Tibial artery (tissue), 4 donors: ENCODE results near the gene UNC5CL.

ENCODE experiments used
- DNase-seq, 2 donors: peaks; one replicate each; pipeline ENCODE4 v3.0.0-alpha.2; 2019
- H3K27ac ChIP-seq, 2 donors: fragments of 200-600 bp; sonication (generic) in 1 of 2; 1 replicate in 1 of 2; 2 replicates in 1 of 2; pipeline ENCODE4 v1.5.1; 2018 to 2019; ENCODE audit warnings: mild to moderate bottlenecking in 1 of 2
- H3K27me3 ChIP-seq, 2 donors: fragments of 200-600 bp; sonication (generic) in 1 of 2; one replicate each; pipeline versions ENCODE4 v1.5.1 to v1.6.0; 2016 to 2019
- H3K36me3 ChIP-seq, 3 donors: fragments of 200-600 bp; sonication (generic) in 2 of 3; one replicate each; pipeline ENCODE4 v1.5.1; 2016 to 2019; ENCODE audit warnings: mild to moderate bottlenecking in 2 of 3
- H3K4me1 ChIP-seq, 4 donors: fragments of 200-600 bp; sonication (generic) in 2 of 4; 1 replicate in 3 of 4; 2 replicates in 1 of 4; pipeline ENCODE4 v1.5.1; 2016 to 2019
- H3K4me3 ChIP-seq, 2 donors: fragments of 200-600 bp; sonication (generic) in 1 of 2; 1 replicate in 1 of 2; 2 replicates in 1 of 2; pipeline ENCODE4 v1.5.1; 2018 to 2019; ENCODE audit warnings: mild to moderate bottlenecking in 2 of 2
- H3K9me3 ChIP-seq, 3 donors: fragments of 200-600 bp; sonication (generic) in 1 of 3; one replicate each; pipeline ENCODE4 v1.5.1; 2016 to 2019
- intact Hi-C: fragments of 100-400 bp; cut with DNase I; formaldehyde crosslinking; loops from one replicate; pipeline ENCODE4 v1.15.0; 2023; ENCODE audit warnings: low total_unique reads
- TF ChIP-seq, protein P1 (sequence below), 2 experiments: fragments of 200-600 bp in 1 of 2; fragments of 450-650 bp in 1 of 2; IDR thresholded peaks; one replicate each; pipeline ENCODE4 v1.5.1; 2017 to 2019; ENCODE audit warnings: antibody characterized with exemption in 2 of 2, mild to moderate bottlenecking in 1 of 2, moderate library complexity in 1 of 2

The UNC5CL gene

DNA sequence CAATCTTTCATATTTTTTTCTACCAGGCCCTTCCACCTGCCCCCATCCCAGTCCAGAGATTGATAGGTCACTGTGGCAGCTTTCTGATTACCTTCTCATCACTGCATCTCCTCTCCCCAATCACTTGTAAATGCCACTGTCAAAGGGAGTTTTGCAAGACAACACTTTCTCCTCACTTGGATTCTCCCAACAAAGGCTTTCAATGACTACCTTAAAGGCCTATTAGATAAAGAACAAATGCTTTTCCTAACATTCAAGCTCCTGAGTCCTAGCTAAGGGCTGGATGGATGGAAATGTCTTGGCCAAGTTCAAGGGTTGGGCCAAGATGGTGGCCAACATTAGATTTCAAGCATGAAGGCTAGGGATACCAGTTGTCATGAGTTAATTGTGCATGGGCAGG is 55.3 kb downstream of the UNC5CL start:
- H3K27ac ChIP-seq, result no peak overlapping the region
- H3K36me3 ChIP-seq, result no peaks in the 10 kb centered on the region
- H3K27me3 ChIP-seq, result peaks cover 0 to 8% of the 10 kb centered on the region in 2 donors
- TF ChIP-seq, protein P1, sequence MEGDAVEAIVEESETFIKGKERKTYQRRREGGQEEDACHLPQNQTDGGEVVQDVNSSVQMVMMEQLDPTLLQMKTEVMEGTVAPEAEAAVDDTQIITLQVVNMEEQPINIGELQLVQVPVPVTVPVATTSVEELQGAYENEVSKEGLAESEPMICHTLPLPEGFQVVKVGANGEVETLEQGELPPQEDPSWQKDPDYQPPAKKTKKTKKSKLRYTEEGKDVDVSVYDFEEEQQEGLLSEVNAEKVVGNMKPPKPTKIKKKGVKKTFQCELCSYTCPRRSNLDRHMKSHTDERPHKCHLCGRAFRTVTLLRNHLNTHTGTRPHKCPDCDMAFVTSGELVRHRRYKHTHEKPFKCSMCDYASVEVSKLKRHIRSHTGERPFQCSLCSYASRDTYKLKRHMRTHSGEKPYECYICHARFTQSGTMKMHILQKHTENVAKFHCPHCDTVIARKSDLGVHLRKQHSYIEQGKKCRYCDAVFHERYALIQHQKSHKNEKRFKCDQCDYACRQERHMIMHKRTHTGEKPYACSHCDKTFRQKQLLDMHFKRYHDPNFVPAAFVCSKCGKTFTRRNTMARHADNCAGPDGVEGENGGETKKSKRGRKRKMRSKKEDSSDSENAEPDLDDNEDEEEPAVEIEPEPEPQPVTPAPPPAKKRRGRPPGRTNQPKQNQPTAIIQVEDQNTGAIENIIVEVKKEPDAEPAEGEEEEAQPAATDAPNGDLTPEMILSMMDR (IDR thresholded peaks at IDR 0.05), result no peak
- no peak for DNase-seq
- no peaks in the 10 kb centered on the region for H3K4me1 ChIP-seq
- intact Hi-C loops, result no loop called here
- no peaks in the 10 kb centered on the region for H3K9me3 ChIP-seq
- H3K4me3 ChIP-seq, result no peak overlapping the region

DNA sequence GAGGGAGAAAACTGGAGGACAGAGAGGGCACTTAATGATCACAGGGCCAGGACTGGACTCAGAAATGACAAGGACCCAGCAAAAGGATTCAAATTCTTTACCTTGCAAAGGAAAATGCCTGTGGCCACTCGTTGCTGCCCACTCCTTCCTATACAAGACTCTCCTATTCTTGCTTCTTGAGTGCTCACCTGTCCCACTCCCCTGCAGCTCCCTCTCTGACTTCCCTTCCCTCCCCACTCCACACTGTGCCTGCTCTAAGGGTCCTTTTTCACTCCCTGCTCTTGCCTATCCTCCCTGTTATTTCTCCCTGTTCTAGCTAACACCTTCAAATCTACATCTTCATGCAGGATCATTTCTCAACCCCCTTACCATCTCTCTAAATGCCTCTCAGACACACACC is 56.1 kb downstream of the UNC5CL start:
- Histone ChIP-seq H3K9me3 (no peaks in the 10 kb centered on the region), H3K27me3 (peaks cover 0 to 13% of the 10 kb centered on the region in 2 donors), H3K4me1 (no peaks in the 10 kb centered on the region), H3K4me3 (no peak overlapping the region), H3K36me3 (no peaks in the 10 kb centered on the region), H3K27ac (no peak overlapping the region)
- intact Hi-C loops, result no loop called here
- DNase-seq, result no peak
- TF ChIP-seq, protein P1 (IDR thresholded peaks at IDR 0.05), result no peak

DNA sequence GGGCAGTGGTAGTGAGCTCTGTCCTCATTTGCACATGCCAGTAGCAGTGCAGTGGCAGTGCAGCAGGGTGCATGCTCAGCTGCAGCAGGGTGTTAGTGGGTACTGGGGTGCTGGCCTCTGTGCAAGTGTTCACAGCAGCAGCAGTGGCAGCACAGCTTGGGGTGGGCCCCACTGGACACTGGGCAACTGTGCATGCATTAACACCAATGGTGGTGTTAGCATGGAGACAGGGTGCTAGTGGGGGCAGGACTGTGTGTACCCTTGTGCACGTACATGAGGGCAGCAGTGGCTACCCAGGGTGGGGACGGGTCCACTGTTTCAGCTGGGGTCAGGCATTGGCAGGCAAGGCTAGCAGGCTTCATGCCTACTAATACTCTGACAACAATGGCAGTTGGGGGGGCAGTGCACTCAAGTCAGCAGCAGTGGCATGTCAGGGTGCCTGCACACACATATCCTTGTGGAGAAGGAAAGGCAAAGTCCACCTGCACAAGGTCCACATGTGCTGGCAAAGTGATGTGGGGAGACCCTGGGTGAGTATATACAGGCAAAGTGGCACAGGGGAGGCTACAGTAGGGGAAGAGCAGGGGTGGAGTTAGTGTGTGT is 60.2 kb downstream of the UNC5CL start:
- H3K4me1 ChIP-seq, result no peaks in the 10 kb centered on the region
- H3K4me3 ChIP-seq, result no peak overlapping the region
- TF ChIP-seq, protein P1 (IDR thresholded peaks at IDR 0.05), result no peak
- intact Hi-C loops, result no loop called here
- no peaks in the 10 kb centered on the region for H3K9me3 ChIP-seq
- no peaks in the 10 kb centered on the region for H3K36me3 ChIP-seq
- H3K27ac ChIP-seq, result no peak overlapping the region
- DNase-seq, result no peak
- H3K27me3 ChIP-seq, result peaks cover 0 to 13% of the 10 kb centered on the region in 2 donors

GRCh38 chr6:40977695-40978094 is 61.3 kb downstream of the UNC5CL start:
- no peak for DNase-seq
- Histone ChIP-seq H3K27ac (no peak overlapping the region), H3K27me3 (peaks cover 0 to 13% of the 10 kb centered on the region in 2 donors)

GRCh38 chr6:40977085-40977484 is 61.9 kb downstream of the UNC5CL start:
- no peaks in the 10 kb centered on the region for H3K9me3 ChIP-seq
- intact Hi-C loops, result loop anchor here (2.0 kb wide), 1 partner anchor 58 kb away; no protein-coding TSS in a partner anchor

More at GRCh38 chr6:40977695-40978094, 61.3 kb downstream of the UNC5CL start:
- H3K4me3 ChIP-seq, result no peak overlapping the region
- intact Hi-C loops, result loop anchor here (2.0 kb wide), 1 partner anchor 57 kb away; no protein-coding TSS in a partner anchor
- H3K9me3 ChIP-seq, result no peaks in the 10 kb centered on the region
- no peaks in the 10 kb centered on the region for H3K4me1 ChIP-seq
- H3K36me3 ChIP-seq, result no peaks in the 10 kb centered on the region
- TF ChIP-seq, protein P1 (IDR thresholded peaks at IDR 0.05), result no peak

More at GRCh38 chr6:40977085-40977484, 61.9 kb downstream of the UNC5CL start:
- peaks cover 0 to 13% of the 10 kb centered on the region in 2 donors for H3K27me3 ChIP-seq
- no peak overlapping the region for H3K4me3 ChIP-seq
- no peaks in the 10 kb centered on the region for H3K36me3 ChIP-seq
- no peaks in the 10 kb centered on the region for H3K4me1 ChIP-seq
- DNase-seq, result no peak
- H3K27ac ChIP-seq, result no peak overlapping the region
- TF ChIP-seq, protein P1 (IDR thresholded peaks at IDR 0.05), result no peak
